PFSK-1 (cell line): Measurements from ENCODE around the gene CHST2.

Experiments
- FOXP2 ChIP-seq: optimal IDR thresholded peaks from 2 replicates; pipeline ENCODE3; 2011; ENCODE audit warnings: borderline replicate concordance, control low read depth, inconsistent platforms; ENCODE audit not compliant: insufficient read depth; ENCODE audit errors: extremely low read length, extremely low read depth
- POLR2AphosphoS5 ChIP-seq: IDR thresholded peaks from 2 replicates; pipeline ENCODE4 v1.6.1; 2012; ENCODE audit warnings: low read depth, mild to moderate bottlenecking, control low read depth, low read length, moderate library complexity
- SIN3A ChIP-seq: IDR thresholded peaks from 2 replicates; pipeline ENCODE4 v1.6.1; 2012; ENCODE audit warnings: mild to moderate bottlenecking, low read length, moderate library complexity, borderline replicate concordance; ENCODE audit not compliant: insufficient read depth
- TAF1 ChIP-seq: IDR thresholded peaks from 2 replicates; pipeline ENCODE4 v1.6.1; 2012; ENCODE audit warnings: low read length, control low read depth, borderline replicate concordance; ENCODE audit not compliant: insufficient read depth
- TF ChIP-seq, protein P1 (sequence below), 2 experiments: IDR thresholded peaks; 2 replicates each; pipeline versions ENCODE4 v1.6.1 to v1.8.0; 2011 to 2012; ENCODE audit warnings: low read depth in 2 of 2, low read length in 2 of 2, control low read depth in 1 of 2, inconsistent platforms in 1 of 2, mild to moderate bottlenecking in 1 of 2, moderate library complexity in 1 of 2; ENCODE audit not compliant: insufficient read depth in 1 of 2

Gene CHST2

DNA sequence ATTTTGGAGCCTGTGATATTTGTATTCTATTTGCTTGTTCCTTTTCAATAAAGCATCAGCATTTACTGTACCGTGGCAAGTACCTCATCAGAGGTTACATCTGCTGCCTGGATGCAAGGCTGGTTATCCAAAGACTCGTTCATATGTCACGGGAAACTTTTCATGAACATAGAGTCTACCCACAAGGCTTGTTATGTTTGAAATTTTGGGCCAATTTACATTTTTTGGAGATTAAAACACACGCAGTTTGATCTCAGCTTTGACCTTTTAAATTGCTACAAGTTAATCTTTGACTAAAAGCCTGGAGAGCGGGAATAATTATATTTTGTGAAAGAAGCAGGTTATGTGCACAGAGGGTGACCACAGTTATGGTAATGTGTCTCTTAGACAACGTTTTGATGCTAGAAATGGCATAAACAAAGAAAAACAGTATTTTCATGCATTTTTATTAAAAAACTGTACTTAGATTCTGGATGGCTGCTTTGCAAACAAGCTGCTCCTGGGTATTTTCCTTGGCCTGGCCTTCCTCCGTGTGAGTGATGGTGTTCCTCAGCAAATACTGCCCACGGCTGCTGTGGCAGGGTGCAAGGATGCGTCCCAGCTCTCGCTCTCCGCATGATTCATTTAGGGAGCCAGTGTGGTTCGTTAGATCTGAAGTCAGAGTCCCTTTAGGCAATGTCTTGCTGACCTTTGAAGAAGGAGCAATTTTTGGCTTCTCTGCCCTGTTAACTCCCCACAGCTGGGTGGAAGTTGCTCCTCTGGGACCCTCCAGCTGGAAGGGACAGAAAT is 27.1 kb downstream of the CHST2 start:
- TF ChIP-seq FOXP2 (no peak), SIN3A (no peak), TAF1 (no peak), POLR2AphosphoS5 (no peak)
- TF ChIP-seq, protein P1, sequence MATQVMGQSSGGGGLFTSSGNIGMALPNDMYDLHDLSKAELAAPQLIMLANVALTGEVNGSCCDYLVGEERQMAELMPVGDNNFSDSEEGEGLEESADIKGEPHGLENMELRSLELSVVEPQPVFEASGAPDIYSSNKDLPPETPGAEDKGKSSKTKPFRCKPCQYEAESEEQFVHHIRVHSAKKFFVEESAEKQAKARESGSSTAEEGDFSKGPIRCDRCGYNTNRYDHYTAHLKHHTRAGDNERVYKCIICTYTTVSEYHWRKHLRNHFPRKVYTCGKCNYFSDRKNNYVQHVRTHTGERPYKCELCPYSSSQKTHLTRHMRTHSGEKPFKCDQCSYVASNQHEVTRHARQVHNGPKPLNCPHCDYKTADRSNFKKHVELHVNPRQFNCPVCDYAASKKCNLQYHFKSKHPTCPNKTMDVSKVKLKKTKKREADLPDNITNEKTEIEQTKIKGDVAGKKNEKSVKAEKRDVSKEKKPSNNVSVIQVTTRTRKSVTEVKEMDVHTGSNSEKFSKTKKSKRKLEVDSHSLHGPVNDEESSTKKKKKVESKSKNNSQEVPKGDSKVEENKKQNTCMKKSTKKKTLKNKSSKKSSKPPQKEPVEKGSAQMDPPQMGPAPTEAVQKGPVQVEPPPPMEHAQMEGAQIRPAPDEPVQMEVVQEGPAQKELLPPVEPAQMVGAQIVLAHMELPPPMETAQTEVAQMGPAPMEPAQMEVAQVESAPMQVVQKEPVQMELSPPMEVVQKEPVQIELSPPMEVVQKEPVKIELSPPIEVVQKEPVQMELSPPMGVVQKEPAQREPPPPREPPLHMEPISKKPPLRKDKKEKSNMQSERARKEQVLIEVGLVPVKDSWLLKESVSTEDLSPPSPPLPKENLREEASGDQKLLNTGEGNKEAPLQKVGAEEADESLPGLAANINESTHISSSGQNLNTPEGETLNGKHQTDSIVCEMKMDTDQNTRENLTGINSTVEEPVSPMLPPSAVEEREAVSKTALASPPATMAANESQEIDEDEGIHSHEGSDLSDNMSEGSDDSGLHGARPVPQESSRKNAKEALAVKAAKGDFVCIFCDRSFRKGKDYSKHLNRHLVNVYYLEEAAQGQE (IDR thresholded peaks at IDR 0.05; ENCODE audit: insufficient read depth in 1 of 2, low read depth in 2 of 2, low read length in 2 of 2) = no peak

DNA sequence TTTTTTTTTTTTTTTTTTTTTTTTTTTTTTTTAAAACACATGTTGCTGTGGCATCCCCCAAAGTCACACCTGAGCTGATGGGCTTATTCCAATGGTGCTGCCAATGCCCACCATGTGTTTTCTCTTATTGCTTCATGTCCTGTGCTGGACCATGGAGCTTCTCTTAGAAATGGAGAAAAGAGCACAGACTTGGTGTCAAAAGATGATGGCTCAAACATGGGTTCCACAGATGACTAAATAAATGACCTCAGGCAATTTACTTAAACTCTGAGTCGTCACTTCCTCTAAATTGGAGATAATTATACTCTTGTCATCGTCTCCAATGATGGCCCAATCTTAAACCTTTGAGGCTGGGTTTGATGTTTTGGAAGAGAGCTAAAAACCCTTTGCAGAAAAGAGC is 28.1 kb downstream of the CHST2 start:
- TF ChIP-seq, protein P1 (IDR thresholded peaks at IDR 0.05; ENCODE audit: insufficient read depth in 1 of 2, low read depth in 2 of 2, low read length in 2 of 2) = no peak
- no peak for TF ChIP-seq POLR2AphosphoS5
- TF ChIP-seq SIN3A = no peak
- TF ChIP-seq TAF1 = no peak
- no peak for TF ChIP-seq FOXP2

DNA sequence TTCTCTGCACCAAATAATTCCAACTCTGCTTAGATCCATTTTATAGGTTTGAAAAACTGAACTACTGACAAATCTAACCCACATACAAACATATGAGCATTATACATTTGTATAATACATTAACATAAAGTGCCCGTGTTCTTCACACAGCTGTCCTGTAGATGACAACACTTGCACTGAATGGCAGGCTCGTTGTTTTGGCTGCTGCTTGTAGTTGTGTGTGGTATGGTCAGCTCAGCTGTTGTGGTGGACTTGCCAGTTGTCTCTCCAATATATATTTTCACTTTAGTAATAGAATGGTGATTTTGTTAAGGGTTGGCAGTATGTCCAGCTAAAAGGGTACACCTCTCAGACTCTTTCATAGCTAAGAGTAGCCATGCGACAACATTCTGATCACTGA is 30.5 kb downstream of the CHST2 start:
- TF ChIP-seq TAF1 (no peak), FOXP2 (no peak), SIN3A (no peak), POLR2AphosphoS5 (no peak)
- TF ChIP-seq, protein P1 (IDR thresholded peaks at IDR 0.05; ENCODE audit: insufficient read depth in 1 of 2, low read depth in 2 of 2, low read length in 2 of 2) = no peak

DNA sequence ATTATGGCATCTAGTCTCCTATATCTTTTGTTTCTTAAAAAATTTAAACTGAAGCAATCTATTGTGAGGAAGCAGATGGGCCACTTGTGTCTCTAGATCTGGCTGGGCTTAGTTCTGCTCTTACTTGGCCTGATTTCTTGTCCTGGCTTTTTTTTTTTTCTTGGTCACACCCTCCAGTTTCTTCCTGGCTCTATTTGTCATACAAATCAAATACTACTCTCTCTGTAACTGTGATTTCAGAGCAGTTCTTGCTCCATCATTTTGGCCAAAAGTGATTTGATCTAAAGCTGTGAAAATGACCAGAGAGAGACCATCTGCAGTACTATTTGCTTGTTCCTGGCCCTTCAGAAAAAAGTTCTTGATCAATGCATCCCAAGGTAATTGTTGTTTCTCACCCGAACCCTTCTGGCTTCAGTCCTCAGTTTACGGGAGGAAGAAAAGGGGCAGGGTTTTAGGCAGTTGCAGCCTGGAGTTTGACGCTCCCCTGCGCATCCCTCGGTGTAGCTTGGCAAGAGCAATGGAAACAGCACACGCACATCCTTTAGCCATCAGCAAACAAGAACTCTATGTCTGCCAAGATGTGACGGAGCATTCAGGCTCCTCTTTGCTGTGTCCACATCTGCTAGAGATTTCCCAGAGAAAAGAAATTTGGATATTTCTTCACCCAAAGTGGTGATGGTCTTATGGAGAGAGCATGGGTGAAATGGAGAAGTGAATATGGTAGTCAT is 31.6 kb downstream of the CHST2 start:
- TF ChIP-seq POLR2AphosphoS5 (no peak), TAF1 (no peak), SIN3A (no peak)

DNA sequence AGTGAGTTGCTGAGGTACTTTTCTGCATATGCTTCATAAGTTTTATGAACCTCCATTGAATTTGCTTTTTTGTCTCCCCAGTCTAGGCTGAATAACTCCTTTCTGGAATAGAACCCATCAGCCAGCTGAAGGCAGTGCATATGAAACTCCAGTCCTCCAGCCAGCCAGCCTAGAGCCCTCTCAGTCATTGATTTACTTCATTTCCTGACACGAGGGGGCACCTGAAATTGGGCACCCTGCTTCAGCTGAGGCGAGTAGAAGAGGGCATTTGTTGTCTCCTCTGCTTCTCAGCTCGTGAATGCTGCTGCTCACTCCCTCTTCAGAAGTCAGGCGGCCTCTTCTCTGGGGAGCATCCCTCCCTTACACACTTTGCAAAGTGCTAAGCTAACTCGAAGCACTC is 32.5 kb downstream of the CHST2 start:
- TF ChIP-seq SIN3A (no peak), TAF1 (no peak), POLR2AphosphoS5 (no peak), FOXP2 (no peak)
- TF ChIP-seq, protein P1 (IDR thresholded peaks at IDR 0.05; ENCODE audit: insufficient read depth in 1 of 2, low read depth in 2 of 2, low read length in 2 of 2) = no peak
